Gastrocnemius medialis (tissue), 4 donors: ENCODE data around the gene TTLL5. TPM values are rescaled to one million over a fixed set of nuclear protein-coding genes. Genes with fewer than 3 reads are reported as not detected.

Source experiments
- ATAC-seq, 2 donors: fragments of 150-250 bp; one replicate each; pipeline ENCODE4 v1.9.1; 2016
- DNase-seq, 2 donors: peaks; one replicate each; pipeline ENCODE4 v3.0.0-alpha.2; 2019
- H3K27ac ChIP-seq, 4 donors: fragments of 200-600 bp; sonication (generic); 1 replicate in 1 of 4; 2 replicates in 3 of 4; pipeline ENCODE4 v1.5.1; 2016 to 2018; ENCODE audit warnings: mild to moderate bottlenecking in 2 of 4, moderate library complexity in 1 of 4
- H3K27me3 ChIP-seq, 3 donors: fragments of 200-600 bp; sonication (generic) in 2 of 3; 1 replicate in 1 of 3; 2 replicates in 2 of 3; pipeline versions ENCODE4 v1.5.1 to v1.6.0; 2016 to 2019; ENCODE audit warnings: mild to moderate bottlenecking in 1 of 3, moderate library complexity in 1 of 3
- H3K36me3 ChIP-seq, 2 donors: fragments of 200-600 bp; sonication (generic) in 1 of 2; one replicate each; pipeline ENCODE4 v1.5.1; 2017 to 2018
- H3K4me1 ChIP-seq, 2 donors: fragments of 200-600 bp; sonication (generic) in 1 of 2; one replicate each; pipeline ENCODE4 v1.5.1; 2016 to 2017; ENCODE audit warnings: mild to moderate bottlenecking in 2 of 2
- H3K4me3 ChIP-seq, 4 donors: fragments of 200-600 bp; sonication (generic) in 3 of 4; 1 replicate in 1 of 4; 2 replicates in 3 of 4; pipeline ENCODE4 v1.5.1; 2016 to 2019; ENCODE audit warnings: mild to moderate bottlenecking in 2 of 4
- H3K9me3 ChIP-seq, 3 donors: fragments of 200-600 bp; sonication (generic) in 2 of 3; 1 replicate in 1 of 3; 2 replicates in 2 of 3; pipeline ENCODE4 v1.5.1; 2016 to 2019
- CTCF ChIP-seq, 5 experiments: fragments of 450-650 bp in 3 of 5; fragments of 200-600 bp in 2 of 5; sonication (generic) in 2 of 5; IDR thresholded peaks in 4 of 5; conservative IDR thresholded peaks in 1 of 5; 1 replicate in 4 of 5; 2 replicates in 1 of 5; pipeline ENCODE4 v1.5.1; 2016 to 2019; ENCODE audit warnings: antibody characterized with exemption in 5 of 5, mild to moderate bottlenecking in 3 of 5, moderate library complexity in 3 of 5
- POLR2A ChIP-seq, 2 donors: fragments of 450-650 bp; IDR thresholded peaks; one replicate each; pipeline ENCODE4 v1.6.1; 2017; ENCODE audit warnings: antibody characterized with exemption in 2 of 2, mild to moderate bottlenecking in 2 of 2, moderate library complexity in 2 of 2
- in situ Hi-C, 4 donors: fragments of 200-750 bp; cut with MboI; loops; one replicate each; pipeline versions ENCODE4 v1.15.0 to v1.8.0; 2017; ENCODE audit warnings: low sequenced_read_pairs in 4 of 4
- intact Hi-C: fragments of 100-400 bp; cut with DNase I; formaldehyde crosslinking; loops from one replicate; pipeline ENCODE4 v1.15.1; 2023; ENCODE audit warnings: low total_unique reads
- total RNA-seq, 4 donors: library from RNA; depleted of rRNA; stranded (reverse); fragments of >200 nt; gene quantifications; one replicate each; pipeline versions ENCODE4 v1.1.0 to v1.2.3, GENCODE V29; 2016

The TTLL5 gene
- total RNA-seq, 4 donors from 2014 or later = 9.1 to 36.0 (median 16.4) TPM

GRCh38 chr14:75697918-75698317 lies 36.9 kb downstream of the TTLL5 start:
- intact Hi-C loops = no loop called here
- Histone ChIP-seq H3K4me3 (no peak overlapping the region), H3K4me1 (peaks cover 2 to 8% of the 10 kb centered on the region in 2 donors), H3K27me3 (no peaks in the 10 kb centered on the region), H3K9me3 (no peaks in the 10 kb centered on the region), H3K27ac (no peak overlapping the region), H3K36me3 (peaks cover 0 to 4% of the 10 kb centered on the region in 2 donors)
- in situ Hi-C loops = no loop called here
- TF ChIP-seq CTCF (IDR thresholded peaks at IDR 0.05 in 4 of 5, conservative IDR thresholded peaks at IDR 0.05 in 1 of 5) (no peak), POLR2A (IDR thresholded peaks at IDR 0.05) (no peak)
- no peak for DNase-seq
- no peak for ATAC-seq

GRCh38 chr14:75699331-75699730 lies 38.3 kb downstream of the TTLL5 start:
- H3K4me3 ChIP-seq = no peak overlapping the region
- ATAC-seq = no peak

GRCh38 chr14:75700295-75700694 lies 39.2 kb downstream of the TTLL5 start:
- ATAC-seq (no peak), DNase-seq (no peak)
- Histone ChIP-seq H3K36me3 (peaks cover 0 to 4% of the 10 kb centered on the region in 2 donors), H3K27me3 (no peaks in the 10 kb centered on the region), H3K27ac (no peak overlapping the region), H3K4me3 (no peak overlapping the region), H3K9me3 (no peaks in the 10 kb centered on the region), H3K4me1 (peaks cover 3 to 11% of the 10 kb centered on the region in 2 donors)
- intact Hi-C loops (no loop called here), in situ Hi-C loops (loop anchor here in 2 of 4 donors (10.0 to 25.0 kb wide), 2 partner anchors 205 to 687 kb away; partner anchors contain the start of gene ESRRB (in 1 of the 2))
- TF ChIP-seq CTCF (IDR thresholded peaks at IDR 0.05 in 4 of 5, conservative IDR thresholded peaks at IDR 0.05 in 1 of 5) (no peak), POLR2A (IDR thresholded peaks at IDR 0.05) (no peak)

More at GRCh38 chr14:75699331-75699730, 38.3 kb downstream of the TTLL5 start:
- no peaks in the 10 kb centered on the region for H3K9me3 ChIP-seq
- DNase-seq = no peak
- TF ChIP-seq POLR2A (IDR thresholded peaks at IDR 0.05) = no peak
- no peak for TF ChIP-seq CTCF (IDR thresholded peaks at IDR 0.05 in 4 of 5, conservative IDR thresholded peaks at IDR 0.05 in 1 of 5)
- intact Hi-C loops = no loop called here
- H3K4me1 ChIP-seq = peaks cover 3 to 11% of the 10 kb centered on the region in 2 donors
- no peak overlapping the region for H3K27ac ChIP-seq
- no peaks in the 10 kb centered on the region for H3K27me3 ChIP-seq
- in situ Hi-C loops = no loop called here
- H3K36me3 ChIP-seq = peaks cover 0 to 4% of the 10 kb centered on the region in 2 donors

GRCh38 chr14:75702122-75702521 lies 41.1 kb downstream of the TTLL5 start:
- intact Hi-C loops (no loop called here), in situ Hi-C loops (loop anchor here in 2 of 4 donors (10.0 to 25.0 kb wide), 2 partner anchors 203 to 685 kb away; partner anchors contain the start of gene ESRRB (in 1 of the 2))
- Histone ChIP-seq H3K36me3 (peaks cover 0 to 4% of the 10 kb centered on the region in 2 donors), H3K4me3 (no peak overlapping the region), H3K9me3 (no peaks in the 10 kb centered on the region), H3K27me3 (no peaks in the 10 kb centered on the region), H3K27ac (no peak overlapping the region), H3K4me1 (peaks cover 3 to 11% of the 10 kb centered on the region in 2 donors)
- TF ChIP-seq POLR2A (IDR thresholded peaks at IDR 0.05) (no peak), CTCF (IDR thresholded peaks at IDR 0.05 in 4 of 5, conservative IDR thresholded peaks at IDR 0.05 in 1 of 5) (no peak)
- DNase-seq = no peak
- ATAC-seq = no peak
